NB4 (cell line): ENCODE results near the gene DPYSL5.

ENCODE experiments used
- CTCF ChIP-seq: IDR thresholded peaks from one replicate; pipeline ENCODE4 v1.5.1; 2012; ENCODE audit warnings: low read depth, low read length
- POLR2A ChIP-seq: IDR thresholded peaks from 2 replicates; pipeline ENCODE4 v1.6.1; 2011; ENCODE audit warnings: mild to moderate bottlenecking; ENCODE audit not compliant: insufficient read length; ENCODE audit errors: extremely low read depth

DNA sequence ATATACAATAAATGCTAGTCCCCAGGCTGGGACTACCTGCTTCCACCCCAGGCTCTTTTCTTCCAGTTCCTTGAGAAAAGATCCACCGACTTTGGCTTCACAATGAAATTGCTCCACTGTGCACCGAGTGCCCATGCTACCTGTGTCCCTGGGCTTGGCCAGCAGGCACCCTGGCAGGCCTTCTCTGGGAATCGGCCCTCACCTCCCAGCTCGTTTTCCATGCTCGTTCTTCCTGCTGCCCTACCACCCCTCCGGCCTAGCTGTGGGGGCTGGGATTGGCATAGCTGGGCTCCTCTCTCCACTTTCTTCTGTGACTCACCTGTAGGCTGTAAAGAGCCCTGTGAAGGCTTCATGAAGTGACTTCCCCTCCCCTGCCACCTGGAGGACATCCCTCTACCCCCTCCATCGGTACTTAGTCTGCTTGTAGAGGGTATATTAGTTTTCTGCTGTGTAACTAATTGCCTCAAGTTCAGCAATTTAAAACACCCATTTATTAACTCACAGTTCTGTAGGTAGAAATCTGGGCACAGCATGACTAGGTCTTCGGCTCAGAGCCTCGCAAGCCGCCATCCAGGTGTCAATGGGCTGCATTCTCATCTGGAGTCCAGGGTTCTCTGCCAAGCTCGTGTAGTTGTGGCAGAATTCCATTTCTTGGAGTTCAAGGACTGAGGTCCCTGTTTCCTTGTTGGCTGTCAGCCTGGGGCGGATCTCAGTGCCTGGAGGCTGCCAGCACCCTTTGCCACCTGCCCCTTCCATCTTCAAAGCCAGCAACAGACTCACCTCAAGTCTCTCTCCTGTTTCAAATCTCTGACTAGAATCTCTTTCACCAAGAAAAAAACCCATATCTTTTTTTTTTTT is 57.6 kb downstream of the DPYSL5 start:
- TF ChIP-seq CTCF (no peak), POLR2A (no peak)
